Ovary (tissue), 10 donors: ENCODE data around the gene TAS1R1. TPM values are rescaled to one million over a fixed set of nuclear protein-coding genes. Genes with fewer than 3 reads are reported as not detected.

Experiments
- DNase-seq, 5 donors: peaks; one replicate each; pipeline ENCODE4 v3.0.0-alpha.2; 2019 to 2020
- H3K27ac ChIP-seq, 2 donors: fragments of 200-600 bp; one replicate each; pipeline versions ENCODE4 v1.5.1 to v1.8.0; 2019 to 2022
- H3K27me3 ChIP-seq: fragments of 200-600 bp; one replicate; pipeline ENCODE4 v1.8.0; 2022
- H3K36me3 ChIP-seq: fragments of 200-600 bp; sonication (generic); one replicate; pipeline ENCODE4 v1.5.1; 2019
- H3K4me1 ChIP-seq: one replicate; pipeline ENCODE4 v1.8.1; 2013; ENCODE audit warnings: mild to moderate bottlenecking, moderate library complexity; ENCODE audit not compliant: insufficient read depth
- H3K4me3 ChIP-seq: fragments of 200-600 bp; sonication (generic); one replicate; pipeline ENCODE4 v1.5.1; 2017
- H3K9me3 ChIP-seq, 2 donors: fragments of 200-600 bp in 1 of 2; sonication (generic) in 1 of 2; one replicate each; pipeline versions ENCODE4 v1.5.1 to v1.8.1; 2013 to 2019; ENCODE audit warnings: mild to moderate bottlenecking in 1 of 2, moderate library complexity in 1 of 2
- EP300 ChIP-seq: sonication (generic); formaldehyde crosslinking; IDR thresholded peaks from one replicate; pipeline ENCODE4 v1.6.1; 2017; ENCODE audit warnings: antibody characterized with exemption
- POLR2A ChIP-seq: fragments of 450-650 bp; IDR thresholded peaks from one replicate; pipeline ENCODE4 v1.6.1; 2017; ENCODE audit warnings: antibody characterized with exemption, mild to moderate bottlenecking, moderate library complexity
- WGBS, 3 donors: extraction: QIAGEN DNeasy Blood & Tissue Kit in 1 of 3; methylation state at CpG; one replicate each; pipeline versions ENCODE4 v1.1.5 to v1.1.7; 2013 to 2017; 5-methylcytosine and 5-hydroxymethylcytosine counted together
- intact Hi-C, 4 donors: fragments of 100-400 bp; cut with DNase I; formaldehyde crosslinking; loops; one replicate each; pipeline versions ENCODE4 v1.11.0 to v1.15.1; 2022 to 2023
- long read RNA-seq, 3 donors: library from polyadenylated mRNA in 2 of 3; unstranded in 2 of 3; transcript quantifications; one replicate each; pipeline ENCODE4 v2.0.0 and lab custom pipeline, GENCODE V29; 2021 to 2026
- polyA plus RNA-seq, 2 donors: library from polyadenylated mRNA; stranded (reverse); fragments of 200-250 nt in 1 of 2; fragments of 350-450 nt in 1 of 2; fragmentation: Illumina TruSeq in 1 of 2; extraction: RNeasy Lipid Tissue Mini Kit (QIAGEN cat#74804) in 1 of 2; gene quantifications; one replicate each; pipeline ENCODE4 v1.2.3, GENCODE V29; 2013 to 2014
- total RNA-seq, 7 donors: library from RNA; depleted of rRNA in 2 of 7; stranded (reverse); fragments of >200 nt in 2 of 7; fragmentation: NEBNext Ultra II Directional in 3 of 7; extraction: Animal tissue kit (Norgen Biotek cat#: 25700) in 3 of 7; gene quantifications; one replicate each; pipeline versions ENCODE4 v1.1.0 to v1.2.4, GENCODE V29; 2016 to 2023
- TF ChIP-seq, protein P1 (sequence below), 3 donors: fragments of 450-650 bp in 2 of 3; fragments of 200-600 bp in 1 of 3; IDR thresholded peaks; one replicate each; pipeline versions ENCODE4 v1.5.1 to v1.8.0; 2016 to 2022; ENCODE audit warnings: antibody characterized with exemption in 3 of 3, mild to moderate bottlenecking in 1 of 3
- donor health status: DM: no; HTN: no; CAD: no; lungs with moderate emphysema.
- donor health status: DM: no; HTN: no; CAD: no.
- donor health status: Bipolar disorder and iron deficiency.
- donor health status: DM: yes; HTN: yes; CAD: no.
- donor health status: DM: no; HTN: no; CAD: no.
- donor health status: DM: yes; HTN: yes; CAD: no.

The TAS1R1 gene
- total RNA-seq = under 1 TPM in 5 of 7 donors, not detected in 2; 0.20 to 0.42 (median 0.33) TPM
- under 1 TPM in 1 of 2 donors, not detected in 1; 0.74 TPM for polyA plus RNA-seq
- long read RNA-seq, donor 1 = 0 reads
- long read RNA-seq, donor 2 = 0 reads
- long read RNA-seq, donor 3 = 0 reads

GRCh38 chr1:6554907-6555778, at the start of gene TAS1R1:
TSS of gene TAS1R1 (plus strand) at chr1:6555307. CDS start at chr1:6555374, 67 bp downstream.
- peak; percentile 36 to 64 (median 62) for DNase-seq
- intact Hi-C loops = loop anchor here in 2 of 4 donors (1.0 to 10.0 kb wide), 3 partner anchors 24 to 80 kb away; partner anchors contain the start of genes PLEKHG5 (in 1 of the 2) and ZBTB48 (in 1 of the 2)
- peak within 1 kb of the TSS; percentile 99 for H3K4me3 ChIP-seq
- H3K36me3 ChIP-seq = no peaks in the 10 kb centered on the region
- no peaks in the 10 kb centered on the region for H3K9me3 ChIP-seq
- 44 to 65% (median 56%) methylated on average over 19 of the region's 19 CpGs for WGBS, 3 donors
- peaks cover 10% of the 10 kb centered on the region for H3K4me1 ChIP-seq
- TF ChIP-seq POLR2A (no peak), EP300 (no peak)
- TF ChIP-seq, protein P1, sequence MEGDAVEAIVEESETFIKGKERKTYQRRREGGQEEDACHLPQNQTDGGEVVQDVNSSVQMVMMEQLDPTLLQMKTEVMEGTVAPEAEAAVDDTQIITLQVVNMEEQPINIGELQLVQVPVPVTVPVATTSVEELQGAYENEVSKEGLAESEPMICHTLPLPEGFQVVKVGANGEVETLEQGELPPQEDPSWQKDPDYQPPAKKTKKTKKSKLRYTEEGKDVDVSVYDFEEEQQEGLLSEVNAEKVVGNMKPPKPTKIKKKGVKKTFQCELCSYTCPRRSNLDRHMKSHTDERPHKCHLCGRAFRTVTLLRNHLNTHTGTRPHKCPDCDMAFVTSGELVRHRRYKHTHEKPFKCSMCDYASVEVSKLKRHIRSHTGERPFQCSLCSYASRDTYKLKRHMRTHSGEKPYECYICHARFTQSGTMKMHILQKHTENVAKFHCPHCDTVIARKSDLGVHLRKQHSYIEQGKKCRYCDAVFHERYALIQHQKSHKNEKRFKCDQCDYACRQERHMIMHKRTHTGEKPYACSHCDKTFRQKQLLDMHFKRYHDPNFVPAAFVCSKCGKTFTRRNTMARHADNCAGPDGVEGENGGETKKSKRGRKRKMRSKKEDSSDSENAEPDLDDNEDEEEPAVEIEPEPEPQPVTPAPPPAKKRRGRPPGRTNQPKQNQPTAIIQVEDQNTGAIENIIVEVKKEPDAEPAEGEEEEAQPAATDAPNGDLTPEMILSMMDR (IDR thresholded peaks at IDR 0.05) = no peak
- H3K27me3 ChIP-seq = no peaks in the 10 kb centered on the region
- H3K27ac ChIP-seq = peak within 1 kb of the TSS in 1 of 2 donors; percentile 15

DNA sequence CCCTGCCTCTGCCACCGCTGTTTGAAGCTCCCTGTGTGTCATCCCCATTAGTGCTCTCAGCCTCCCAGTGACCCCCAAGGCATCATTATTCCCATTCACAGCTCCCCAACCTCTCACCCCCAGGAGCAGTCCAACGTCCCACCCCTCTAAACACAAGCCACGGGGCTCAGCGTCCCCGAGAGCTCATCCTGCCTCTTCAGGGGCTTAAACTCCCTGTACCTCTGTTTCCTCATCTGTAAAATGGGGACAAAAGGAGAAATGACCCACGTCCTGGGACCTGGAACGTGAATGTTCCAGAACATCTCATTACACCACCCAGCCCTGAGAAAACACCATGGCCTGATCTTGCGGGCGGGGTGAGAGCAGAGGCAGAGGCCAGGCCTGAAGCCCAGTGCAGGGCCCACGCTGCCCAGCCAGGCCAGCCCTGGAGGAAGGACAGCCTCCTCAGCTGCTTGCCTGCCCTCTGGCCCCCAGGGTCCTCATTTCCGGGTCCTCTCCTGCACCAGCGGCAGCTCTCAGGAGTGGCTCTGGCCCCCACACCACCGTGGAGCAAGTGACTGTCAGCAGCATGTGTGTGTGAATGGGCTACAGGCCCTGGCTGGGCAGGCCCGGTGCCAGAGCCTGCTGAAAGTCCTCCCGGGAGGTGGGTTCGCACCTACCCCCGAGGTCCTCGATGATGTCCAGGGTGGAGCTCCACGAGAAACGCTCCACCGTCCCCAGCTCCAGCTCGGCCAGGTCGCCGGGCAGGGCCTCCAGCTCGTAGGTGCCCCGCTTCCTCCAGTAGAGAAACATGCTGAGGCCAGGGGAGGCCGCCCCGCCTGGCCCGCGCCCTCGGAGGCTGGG, 49.5 kb upstream of the TAS1R1 start:
- Histone ChIP-seq H3K27me3 (no peaks in the 10 kb centered on the region), H3K9me3 (no peaks in the 10 kb centered on the region), H3K4me3 (no peak overlapping the region), H3K36me3 (no peaks in the 10 kb centered on the region), H3K4me1 (peaks cover 20% of the 10 kb centered on the region), H3K27ac (no peak overlapping the region)
- TF ChIP-seq, protein P1 (IDR thresholded peaks at IDR 0.05) = no peak
- TF ChIP-seq EP300 = no peak
- no peak for TF ChIP-seq POLR2A
- 85 to 90% (median 89%) methylated on average over 25 to 31 of the region's 31 CpGs for WGBS, 3 donors
- no peak for DNase-seq
- intact Hi-C loops = no loop called here

DNA sequence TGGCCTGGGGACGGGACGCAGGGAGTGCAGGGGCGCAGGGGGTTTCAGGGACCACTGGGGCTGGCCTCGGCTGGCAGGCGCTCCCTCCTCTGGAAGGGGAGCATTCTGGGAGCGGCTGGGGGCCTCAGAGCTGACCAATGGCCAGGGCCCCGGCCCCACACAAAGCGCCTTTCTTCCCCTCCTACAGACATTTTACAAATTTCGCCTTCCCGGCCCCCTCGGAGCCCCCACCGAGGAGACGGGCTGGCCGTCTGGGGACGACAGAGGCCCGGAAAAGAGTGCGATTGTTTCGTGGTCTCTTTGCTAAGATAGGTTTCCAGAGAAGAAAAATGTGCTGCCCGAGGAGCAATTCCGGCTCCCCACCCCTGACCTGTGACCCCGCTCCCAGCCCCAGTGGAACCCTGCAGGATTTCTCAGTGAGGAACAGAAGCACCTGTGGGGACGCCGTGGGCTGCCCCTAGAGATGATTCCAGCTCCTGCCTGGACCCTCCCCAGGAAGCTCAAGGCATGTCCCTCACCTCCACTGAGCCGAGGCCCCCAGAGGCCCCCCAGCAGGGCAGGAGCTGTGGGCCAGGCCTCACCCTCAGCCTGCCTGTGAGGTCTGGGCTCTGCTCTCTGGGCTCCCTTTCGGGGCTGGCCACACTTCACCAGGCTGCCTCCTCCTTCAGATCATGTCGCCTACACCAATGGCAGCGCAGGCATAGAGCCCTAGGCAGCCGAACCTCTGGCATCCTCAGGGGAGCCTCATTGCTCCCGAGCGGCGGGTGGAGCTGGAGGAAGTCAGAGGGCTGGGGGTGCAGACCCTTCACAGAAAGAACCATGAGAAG, 48.7 kb upstream of the TAS1R1 start:
- Histone ChIP-seq H3K4me1 (peaks cover 17% of the 10 kb centered on the region), H3K4me3 (no peak overlapping the region), H3K27ac (no peak overlapping the region), H3K27me3 (no peaks in the 10 kb centered on the region), H3K9me3 (no peaks in the 10 kb centered on the region), H3K36me3 (no peaks in the 10 kb centered on the region)
- no peak for DNase-seq
- TF ChIP-seq EP300 (no peak), POLR2A (no peak)
- TF ChIP-seq, protein P1 (IDR thresholded peaks at IDR 0.05) = no peak
- 82 to 83% (median 83%) methylated on average over 30 to 31 of the region's 31 CpGs for WGBS, 3 donors
- intact Hi-C loops = no loop called here

- H3K27ac ChIP-seq = no peak overlapping the region
- intact Hi-C loops = no loop called here
- peaks cover 12% of the 10 kb centered on the region for H3K4me1 ChIP-seq
Measured at GRCh38 chr1:6507037-6507428, 48.1 kb upstream of the TAS1R1 start.

More at GRCh38 chr1:6507037-6507428, 48.1 kb upstream of the TAS1R1 start:
- H3K36me3 ChIP-seq = no peaks in the 10 kb centered on the region
- DNase-seq = no peak
- TF ChIP-seq POLR2A = no peak
- TF ChIP-seq, protein P1 (IDR thresholded peaks at IDR 0.05) = no peak
- TF ChIP-seq EP300 = no peak
- 77 to 79% (median 79%) methylated on average over 7 of the region's 7 CpGs for WGBS, 3 donors
- H3K9me3 ChIP-seq = no peaks in the 10 kb centered on the region
- no peak overlapping the region for H3K4me3 ChIP-seq
- no peaks in the 10 kb centered on the region for H3K27me3 ChIP-seq
